ENCODE results near the gene CCNB1. TPM values are rescaled to one million over a fixed set of nuclear protein-coding genes. Genes with fewer than 3 reads are reported as not detected.

The CCNB1 gene
- total RNA-seq, result 21.6 and 23.4 TPM in 2 replicates

DNA sequence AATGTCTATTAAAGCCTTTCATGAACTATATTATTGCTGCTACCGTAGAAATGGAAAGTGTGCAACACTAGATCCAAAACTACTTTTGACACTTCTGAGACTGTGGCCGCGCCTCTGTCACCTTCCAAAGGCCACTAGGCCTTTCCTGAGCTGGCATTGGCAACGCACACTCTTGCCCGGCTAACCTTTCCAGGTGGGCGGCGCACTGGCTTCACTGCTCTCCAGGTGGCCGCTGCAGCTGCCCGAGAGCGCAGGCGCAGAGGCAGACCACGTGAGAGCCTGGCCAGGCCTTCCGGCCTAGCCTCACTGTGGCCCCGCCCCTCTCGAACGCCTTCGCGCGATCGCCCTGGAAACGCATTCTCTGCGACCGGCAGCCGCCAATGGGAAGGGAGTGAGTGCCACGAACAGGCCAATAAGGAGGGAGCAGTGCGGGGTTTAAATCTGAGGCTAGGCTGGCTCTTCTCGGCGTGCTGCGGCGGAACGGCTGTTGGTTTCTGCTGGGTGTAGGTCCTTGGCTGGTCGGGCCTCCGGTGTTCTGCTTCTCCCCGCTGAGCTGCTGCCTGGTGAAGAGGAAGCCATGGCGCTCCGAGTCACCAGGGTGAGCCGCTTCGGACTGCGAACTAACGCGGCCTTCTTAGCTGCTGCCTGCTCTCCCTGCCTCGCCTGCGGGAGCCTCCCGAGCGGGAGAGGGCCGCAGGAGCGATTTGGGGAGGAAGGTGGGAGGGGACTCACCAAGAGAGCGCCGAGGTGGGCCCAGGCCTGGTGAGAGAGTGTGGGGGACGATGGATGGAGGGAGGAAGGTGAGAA lies at the start of gene CCNB1:
TSS of gene CCNB1 (plus strand) at position 465 of the 807 bp plus-strand sequence. CDS start at position 578, 113 bp downstream.

DNA sequence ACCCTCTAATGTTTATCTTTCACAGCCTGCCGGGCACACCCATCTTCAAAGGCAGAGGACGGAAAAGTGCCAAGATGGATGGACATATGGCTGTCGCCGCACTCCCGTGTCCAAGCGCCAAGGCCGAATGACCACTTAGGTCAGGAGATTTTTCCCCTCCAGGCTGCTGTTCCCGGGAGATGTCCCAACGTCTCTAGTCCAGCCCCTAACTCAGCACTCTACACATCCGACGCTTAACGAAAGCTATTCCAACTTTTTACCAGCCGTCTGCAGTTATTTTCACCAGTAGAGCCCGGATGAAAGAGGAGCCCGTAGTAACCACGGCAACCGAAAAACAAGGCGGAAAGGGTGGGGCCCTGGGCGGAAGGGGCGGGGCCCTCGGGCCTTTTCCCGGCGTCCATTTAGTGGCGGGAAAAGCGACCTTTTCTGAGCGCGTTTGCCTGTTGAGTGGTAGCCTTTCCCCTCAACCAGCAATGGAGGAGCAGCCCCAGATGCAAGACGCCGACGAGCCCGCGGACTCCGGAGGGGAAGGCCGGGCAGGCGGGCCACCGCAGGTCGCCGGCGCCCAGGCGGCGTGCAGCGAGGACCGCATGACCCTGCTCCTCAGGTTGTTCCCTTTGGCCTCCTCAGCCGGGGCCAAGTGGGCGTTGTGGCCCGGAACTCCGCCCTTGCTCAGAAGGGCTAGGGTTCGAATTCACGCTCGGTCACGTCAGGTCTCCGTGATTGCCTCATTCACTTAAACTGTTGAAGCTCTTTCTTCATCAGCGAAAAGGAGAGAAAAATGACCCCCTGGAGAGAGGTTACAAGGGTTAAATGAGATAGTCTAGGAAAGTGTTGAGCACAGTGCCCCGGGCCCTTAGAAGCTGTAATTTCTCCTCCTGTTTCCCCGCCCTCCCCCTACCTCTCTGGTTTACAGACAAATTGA lies 22.5 kb downstream of the CCNB1 start, which contains the start of gene CENPH:
TSS of gene CENPH (plus strand) at position 422 of the 925 bp plus-strand sequence. CDS start at position 474, 52 bp downstream.

Small RNAs within 50 kb of the gene (small RNA-seq; reads per million reads assigned to genes)
- gene SNORA50D, result not detected

Other genes starting within 250 kb of the CCNB1 start
- 44.1 and 51.1 TPM in 2 replicates for gene SLC30A5, start 73.1 kb upstream of the CCNB1 start, total RNA-seq
- gene CENPH, start 22.4 kb downstream of the CCNB1 start, total RNA-seq, result 2.8 and 4.9 TPM in 2 replicates
- gene CDK7, start 67.7 kb downstream of the CCNB1 start, total RNA-seq, result 43.8 and 44.5 TPM in 2 replicates
- gene CCDC125, start 165.7 kb downstream of the CCNB1 start, total RNA-seq, result 3.2 and 4.2 TPM in 2 replicates
- 15.7 and 15.9 TPM in 2 replicates for gene AK6, start 202.4 kb downstream of the CCNB1 start, total RNA-seq
- 62.5 and 63.3 TPM in 2 replicates for gene TAF9, start 202.4 kb downstream of the CCNB1 start, total RNA-seq
- gene RAD17, start 202.7 kb downstream of the CCNB1 start, total RNA-seq, result 20.3 and 24.8 TPM in 2 replicates
- gene MARVELD2, start 248.0 kb downstream of the CCNB1 start, total RNA-seq, result 2.9 and 3.3 TPM in 2 replicates

Measured in hair follicle dermal papilla cell (primary cell).